SH-SY5Y (cell line): Measurements from ENCODE around the gene DKC1.

Experiments used
- GATA2 ChIP-seq: IDR thresholded peaks from 2 replicates; pipeline ENCODE4 v1.6.1; 2011; ENCODE audit warnings: mild to moderate bottlenecking, low read depth, low read length
- GATA3 ChIP-seq: IDR thresholded peaks from 2 replicates; pipeline ENCODE4 v1.6.1; 2011; ENCODE audit warnings: low read depth, mild to moderate bottlenecking, low read length, moderate library complexity

DKC1 gene

DNA sequence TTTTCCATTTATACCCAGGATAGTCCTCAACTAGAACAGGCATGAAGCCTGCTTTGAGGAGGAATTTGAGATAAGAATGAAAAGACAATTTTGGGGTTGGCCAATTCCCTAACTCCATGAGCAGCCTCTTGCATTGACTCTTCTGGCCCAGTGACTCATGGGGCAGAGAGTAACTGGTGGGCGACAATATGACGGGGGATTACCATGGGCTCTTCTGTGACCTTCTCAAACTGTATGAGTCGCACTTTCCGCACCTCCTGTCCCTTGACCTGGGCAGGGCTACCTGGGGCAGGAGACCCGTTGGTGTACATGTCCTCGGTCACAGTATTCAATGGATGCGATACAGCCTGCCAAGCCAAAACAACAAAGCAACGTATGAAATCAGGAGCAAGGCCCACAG, 29.3 kb downstream of the DKC1 start:
- TF ChIP-seq GATA2 (no peak), GATA3 (no peak)

DNA sequence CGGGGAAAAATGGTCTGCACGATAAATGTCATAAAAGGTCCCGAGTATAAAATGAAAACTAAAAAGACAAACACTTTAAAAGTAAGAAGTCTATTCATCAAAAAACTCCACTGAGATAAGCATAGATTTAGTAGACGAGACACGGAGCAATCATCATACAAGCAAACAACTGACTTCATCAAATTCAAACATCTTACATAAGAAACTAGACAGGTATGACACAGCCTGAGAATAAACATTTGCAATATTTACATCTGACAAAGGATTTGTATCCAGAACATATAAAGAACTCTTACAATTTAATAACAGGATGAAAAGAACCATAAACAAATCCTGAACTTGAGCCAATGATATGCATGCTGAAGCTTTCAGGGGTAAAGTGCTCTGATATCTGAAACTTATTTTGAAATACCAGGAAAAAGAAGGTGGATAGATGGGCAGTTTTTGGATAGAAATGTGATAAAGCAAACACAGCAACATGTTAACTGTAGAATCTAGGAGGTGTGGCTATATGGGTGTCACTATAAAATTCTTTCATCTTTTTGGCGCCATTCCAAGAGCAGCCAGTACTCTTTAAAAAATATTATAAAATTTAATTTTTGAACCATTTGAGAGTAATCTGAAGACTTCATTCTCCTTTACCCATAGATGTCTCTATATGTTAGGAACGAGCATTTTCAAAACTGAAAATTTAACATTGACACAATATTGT, 30.6 kb downstream of the DKC1 start:
- TF ChIP-seq GATA3 (no peak), GATA2 (no peak)

DNA sequence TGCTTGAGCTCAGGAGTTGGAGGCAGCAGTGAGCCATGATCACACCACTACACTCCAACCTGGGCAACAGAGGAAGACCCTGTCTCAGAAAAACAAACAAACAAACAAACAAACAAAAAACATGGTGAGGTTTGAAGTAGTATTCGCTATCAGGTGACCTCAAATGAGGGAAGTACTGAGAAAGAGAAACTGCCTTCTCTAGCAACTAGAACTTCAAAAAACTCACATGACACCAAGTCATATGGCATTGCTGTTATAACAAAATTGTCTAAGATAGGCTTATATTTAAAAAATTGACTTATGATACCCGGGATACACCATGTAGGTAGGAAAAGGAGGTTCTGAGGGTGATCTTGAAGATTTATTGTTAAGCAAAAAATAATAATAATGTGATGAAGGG, 32.4 kb downstream of the DKC1 start:
- TF ChIP-seq GATA2 (no peak), GATA3 (no peak)

DNA sequence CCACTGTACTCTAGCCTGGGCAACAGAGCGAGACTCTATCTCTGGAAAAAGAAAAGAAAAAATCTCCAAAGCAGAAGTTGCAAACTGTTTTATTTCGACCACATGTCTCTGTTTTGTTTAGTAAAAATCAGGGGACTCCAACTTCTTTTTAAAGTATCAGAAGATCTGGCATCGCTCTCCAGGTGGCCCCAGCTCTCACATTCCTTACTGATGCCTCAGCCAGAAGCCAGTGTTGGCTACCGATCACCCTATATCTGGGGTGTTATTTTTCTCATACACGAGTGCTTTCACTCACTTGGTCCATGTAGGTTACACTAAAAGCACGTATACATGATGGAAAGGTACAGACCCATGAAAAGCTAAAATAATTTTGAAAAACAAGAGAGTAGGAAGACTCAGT, 34.3 kb downstream of the DKC1 start:
- TF ChIP-seq GATA3 (no peak), GATA2 (no peak)

DNA sequence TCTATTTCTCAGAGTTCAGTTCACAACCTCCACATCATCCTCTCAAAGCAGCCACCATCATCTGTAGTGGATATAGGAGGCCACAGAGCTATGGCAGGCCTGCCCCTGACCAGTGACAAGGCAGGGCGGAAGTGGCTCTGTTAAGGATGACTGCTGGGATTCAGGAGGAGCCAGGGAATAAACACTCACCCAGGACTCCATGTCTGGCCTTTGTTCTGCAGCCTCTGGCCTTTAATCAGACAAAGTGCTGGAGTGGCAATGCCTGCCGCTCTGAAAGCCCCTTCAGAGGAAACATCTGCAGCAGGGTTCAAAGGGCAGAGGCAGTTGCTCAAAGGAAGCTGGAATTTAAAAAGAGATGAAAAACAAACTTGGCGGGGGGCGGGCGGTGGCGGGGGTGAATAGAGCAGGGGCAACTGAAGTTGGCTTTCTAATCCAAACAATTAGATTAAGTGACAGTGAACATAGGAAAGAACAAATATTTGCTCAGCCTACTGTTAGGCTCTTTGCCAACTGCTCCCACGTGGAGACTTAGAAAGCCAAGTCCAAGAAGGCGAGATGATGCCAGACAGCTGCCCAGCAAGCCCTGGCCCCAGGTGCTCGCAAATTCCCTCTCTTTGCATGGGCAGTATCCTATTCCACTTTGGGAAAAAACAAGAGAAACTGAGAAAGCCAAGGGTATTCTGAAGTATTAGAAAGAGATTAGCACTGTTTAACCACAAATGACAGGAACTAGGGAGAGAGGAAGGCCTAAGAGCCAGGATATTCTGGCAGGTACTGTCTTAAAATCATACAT, 37.1 kb downstream of the DKC1 start:
- TF ChIP-seq GATA2 = no peak
- no peak for TF ChIP-seq GATA3

DNA sequence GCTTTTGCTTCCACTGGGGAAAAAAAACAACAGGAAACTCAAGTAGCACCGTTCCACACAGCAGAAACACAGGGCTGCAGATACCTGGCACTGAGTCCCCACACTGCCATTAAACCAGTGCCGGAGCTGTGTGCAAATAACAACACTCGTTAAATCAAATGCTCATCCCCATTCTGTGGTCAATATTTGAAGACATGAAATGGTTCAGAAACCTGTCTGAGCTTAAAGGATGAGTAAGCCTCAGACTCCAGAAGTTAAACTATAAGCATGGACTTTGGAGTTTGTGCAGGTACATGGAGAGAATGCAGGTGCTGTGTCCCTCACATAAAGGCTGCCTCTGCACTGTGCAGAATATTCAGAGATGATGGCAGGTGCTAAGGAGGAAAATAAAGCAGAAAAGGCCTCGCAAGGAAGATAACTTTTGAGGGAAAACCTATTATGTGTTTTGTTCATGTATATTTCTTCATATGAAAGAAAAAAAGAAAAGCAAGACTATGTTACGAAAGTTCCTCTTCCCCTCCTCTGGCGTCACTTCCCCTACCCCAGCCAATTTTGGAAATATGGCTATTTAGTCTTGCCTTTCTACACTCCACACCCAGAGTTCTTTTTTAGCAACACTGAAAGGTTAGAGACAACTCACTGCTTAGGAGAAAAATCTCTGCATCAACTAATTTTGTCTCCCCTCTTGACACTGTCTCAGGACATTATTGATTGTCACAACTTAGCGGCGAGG, 38.0 kb downstream of the DKC1 start:
- TF ChIP-seq GATA3 (no peak), GATA2 (no peak)

DNA sequence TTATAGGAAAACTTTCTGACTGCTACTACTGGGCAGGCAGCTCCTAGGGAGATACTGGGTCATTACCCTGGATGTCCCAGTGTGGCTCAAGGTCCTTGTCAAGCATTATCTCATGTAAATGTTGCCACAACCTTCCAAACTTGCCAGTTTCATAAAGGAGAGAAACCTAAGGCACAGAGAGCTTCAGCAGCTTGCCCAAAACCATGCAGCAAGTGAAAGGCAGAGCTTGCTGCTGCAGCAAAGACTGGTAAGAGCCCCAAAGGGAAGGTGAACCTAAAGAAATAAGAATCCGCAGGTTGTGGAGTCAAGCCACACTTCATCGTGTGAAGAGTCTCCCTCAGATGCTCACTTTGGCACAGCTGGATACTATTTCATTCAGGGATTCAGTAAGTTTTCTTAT, 40.3 kb downstream of the DKC1 start:
- TF ChIP-seq GATA3 (no peak), GATA2 (no peak)

DNA sequence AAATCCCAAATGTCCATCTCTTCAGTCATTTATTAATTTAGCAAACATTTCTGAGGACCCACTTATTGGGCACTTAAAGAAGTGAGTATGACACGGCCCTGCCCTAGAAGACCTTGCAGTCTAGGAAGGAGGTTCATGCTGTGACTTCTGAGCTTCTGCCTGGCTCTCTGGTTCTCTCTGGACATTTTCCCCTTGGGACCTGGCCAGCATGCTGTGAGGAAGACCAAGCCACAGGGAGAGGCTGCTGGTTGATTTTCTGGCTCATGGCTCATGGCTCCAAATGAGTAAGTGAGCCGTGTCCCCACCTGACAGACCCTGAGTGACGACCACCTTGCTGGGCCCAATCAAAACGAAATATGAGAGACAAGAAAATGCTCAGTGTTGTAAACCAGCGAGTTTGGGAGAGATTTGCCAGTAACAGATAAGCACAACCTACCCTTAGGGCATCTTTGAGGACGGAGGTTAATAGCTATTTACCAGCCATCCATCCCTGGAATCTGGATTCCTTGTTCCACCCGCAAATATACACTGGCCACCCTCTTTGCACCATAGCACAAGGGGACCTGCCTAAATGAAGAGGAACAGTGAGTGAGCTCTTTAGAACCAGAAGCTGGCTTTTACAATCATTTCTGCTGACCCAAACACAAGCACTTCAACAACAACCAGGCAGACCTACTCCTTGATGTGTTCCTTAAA, 41.7 kb downstream of the DKC1 start:
- TF ChIP-seq GATA2 (no peak), GATA3 (no peak)

DNA sequence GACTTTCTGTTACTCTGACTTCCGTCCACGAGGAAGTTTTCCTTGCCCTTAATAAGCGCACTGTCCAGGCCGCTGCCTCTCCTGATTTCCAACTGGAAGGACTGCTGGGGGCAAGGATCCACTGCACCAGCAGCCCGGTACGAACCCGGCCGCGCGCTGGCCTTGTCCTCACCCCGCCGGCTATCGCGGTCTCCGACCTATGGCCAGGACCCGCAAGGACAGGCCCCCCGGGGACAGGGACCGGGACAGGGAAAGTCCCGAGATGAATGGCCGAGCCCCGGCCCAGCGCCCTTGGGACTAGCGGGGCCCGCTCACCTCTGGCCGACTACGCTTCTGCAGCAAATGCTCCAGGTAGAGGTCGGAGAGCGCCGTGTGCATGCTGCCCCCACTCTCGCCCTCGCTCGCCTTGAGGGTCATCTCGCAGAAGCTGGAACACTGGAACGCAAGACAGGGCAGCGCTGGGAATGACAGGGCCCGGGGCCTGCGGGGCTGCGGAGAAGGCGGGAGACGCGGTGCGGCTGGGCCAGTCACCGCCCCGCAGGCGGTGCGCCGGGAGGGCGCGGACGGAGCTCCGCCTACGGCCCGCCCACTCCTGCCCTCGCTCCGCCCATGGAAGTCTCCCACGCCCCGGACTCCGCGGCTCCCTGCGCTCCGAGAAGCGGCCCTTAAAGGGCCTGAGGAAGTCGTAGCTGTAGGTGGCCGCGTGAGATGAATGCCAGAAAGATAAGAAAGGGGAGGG, 42.5 kb downstream of the DKC1 start, which contains the start of gene MPP1:
Gene MPP1, minus strand, starts transcription at position 529 of the 739 bp plus-strand sequence. Its CDS starts 112 bp downstream, at position 417.
- TF ChIP-seq GATA3 = no peak
- no peak for TF ChIP-seq GATA2

DNA sequence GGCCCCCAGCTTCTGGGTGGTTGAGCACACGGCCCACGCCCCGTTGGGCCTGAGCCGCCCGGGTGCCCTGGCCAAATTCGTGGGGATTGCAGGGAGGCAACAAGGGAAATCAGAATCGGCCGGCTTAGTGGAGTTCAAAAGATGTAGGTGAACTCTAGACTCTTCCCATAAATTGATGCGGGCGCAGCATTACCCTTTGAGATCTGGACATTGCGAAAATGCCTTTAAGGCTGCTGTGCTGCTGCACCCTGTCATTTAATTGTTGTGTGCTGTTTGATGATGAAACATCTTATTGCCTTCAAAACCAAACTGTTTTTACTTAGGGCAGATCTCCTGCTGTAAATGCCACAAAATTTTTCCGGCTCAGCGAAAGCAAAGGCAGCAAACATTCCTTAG, 43.0 kb downstream of the DKC1 start:
- TF ChIP-seq GATA2 = no peak
- no peak for TF ChIP-seq GATA3

DNA sequence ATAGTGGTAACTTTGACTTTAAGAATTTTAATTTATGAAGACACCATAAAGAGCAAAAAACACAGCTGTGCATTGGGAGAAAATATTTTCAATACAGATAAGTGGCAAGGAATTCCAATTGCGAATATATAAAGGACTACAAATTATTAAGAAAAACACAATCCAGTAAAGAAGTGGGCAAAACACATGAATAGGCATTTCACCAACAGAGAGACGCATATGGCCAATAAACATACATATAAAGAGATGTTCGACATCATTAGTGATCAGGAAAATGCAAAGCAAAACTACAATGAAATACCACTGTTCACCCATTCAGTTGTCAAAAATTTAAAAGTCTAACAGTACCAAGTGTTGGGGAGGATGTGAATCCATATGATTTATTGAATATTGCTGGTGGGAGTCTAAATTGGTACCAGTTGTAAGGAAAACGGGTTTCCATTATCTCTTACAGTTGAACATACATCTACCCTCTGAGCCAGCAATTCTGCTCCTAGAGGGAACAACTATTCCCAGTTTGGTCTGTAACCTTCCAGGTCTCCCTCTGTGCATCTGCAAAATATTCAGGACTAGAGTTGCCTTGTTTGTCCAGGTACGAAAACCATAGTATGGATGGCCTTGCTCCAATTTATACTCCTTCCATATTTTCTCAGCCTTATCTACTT, 44.3 kb downstream of the DKC1 start:
- TF ChIP-seq GATA3 = no peak
- no peak for TF ChIP-seq GATA2

DNA sequence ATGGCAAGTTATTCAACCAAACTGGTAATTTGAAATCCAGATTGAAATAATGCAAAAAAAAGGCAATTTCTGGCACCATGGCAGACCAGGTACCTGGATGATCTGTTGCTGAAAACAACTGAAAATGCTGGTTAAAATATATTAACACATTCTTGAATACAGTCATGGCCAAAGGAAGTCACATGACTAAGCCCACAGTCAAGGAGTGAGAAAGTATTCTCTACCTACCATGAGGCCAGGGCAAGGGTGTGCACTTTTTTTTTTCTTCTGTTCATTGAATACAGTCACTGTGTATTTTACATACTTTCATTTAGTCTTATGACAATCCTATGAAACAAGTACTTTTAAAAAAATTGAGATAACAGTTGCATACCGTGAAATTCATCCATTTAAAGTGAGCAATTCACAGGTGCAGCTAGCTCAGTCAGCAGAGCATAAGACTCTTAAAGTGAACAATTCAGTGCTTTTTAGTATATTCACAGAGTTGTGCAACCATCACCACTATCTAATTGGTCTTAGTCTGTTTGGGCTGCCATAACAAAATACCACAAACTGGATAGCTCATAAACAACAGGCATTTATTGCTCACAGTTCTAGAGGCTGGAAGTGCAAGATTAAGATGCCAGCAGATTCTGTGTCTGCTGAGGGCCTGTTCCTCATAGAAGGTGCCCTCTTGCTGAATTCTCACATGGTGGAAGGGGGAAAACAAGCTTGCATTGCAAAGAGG, 47.4 kb downstream of the DKC1 start:
- TF ChIP-seq GATA2 = no peak
- TF ChIP-seq GATA3 = no peak
